GM21528 (cell line): ENCODE measurements around the gene IL24.

Source experiments
- ATAC-seq: cut with Tn5 transposase; IDR thresholded peaks from one replicate; pipeline ENCODE4 v1.9.1; 2021; ENCODE audit warnings: mild to moderate bottlenecking, moderate library complexity; ENCODE audit not compliant: unreplicated experiment, low FRiP score

Gene IL24

DNA sequence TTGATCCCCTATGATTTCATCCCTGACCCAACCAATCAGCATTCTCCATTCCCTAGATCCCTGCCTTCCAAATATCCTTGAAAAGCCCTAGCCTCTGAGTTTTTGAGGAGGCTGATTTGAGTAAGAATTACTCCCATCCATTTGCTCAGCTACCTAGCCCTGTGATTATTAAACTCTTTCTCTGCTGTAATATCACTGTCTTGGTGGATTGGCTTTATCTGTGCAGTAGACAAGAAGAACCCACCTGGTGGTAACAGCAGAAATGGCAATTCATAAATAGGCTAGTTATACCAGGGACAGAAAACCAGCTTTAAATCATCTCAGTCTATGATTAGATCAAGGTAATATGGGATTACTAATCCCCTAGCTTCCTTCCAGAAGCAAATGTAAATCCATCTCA is 18.8 kb upstream of the IL24 start:
- ATAC-seq, result no peak

GRCh38 chr1:206880314-206880713 is 16.9 kb upstream of the IL24 start:
- ATAC-seq, result no peak

GRCh38 chr1:206882555-206882954 is 14.7 kb upstream of the IL24 start:
- no peak for ATAC-seq

DNA sequence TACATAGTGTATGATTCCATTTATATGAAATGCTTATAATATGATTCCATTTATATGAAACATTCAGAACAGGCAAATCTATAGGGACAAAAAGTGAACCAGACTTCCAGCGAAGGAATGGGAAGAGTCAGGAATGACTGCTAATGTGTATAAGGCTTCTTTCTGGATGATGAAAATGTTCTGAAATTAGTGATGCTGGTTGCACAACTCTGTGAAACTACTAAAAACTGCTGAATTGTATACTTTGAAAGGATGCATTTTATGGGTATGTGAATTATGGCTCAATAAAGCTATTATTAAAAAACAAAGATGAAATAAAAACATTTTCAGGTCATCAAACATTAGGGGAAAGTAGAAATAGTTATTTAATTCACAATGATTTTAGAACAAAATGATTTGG is 14.1 kb upstream of the IL24 start:
- no peak for ATAC-seq

DNA sequence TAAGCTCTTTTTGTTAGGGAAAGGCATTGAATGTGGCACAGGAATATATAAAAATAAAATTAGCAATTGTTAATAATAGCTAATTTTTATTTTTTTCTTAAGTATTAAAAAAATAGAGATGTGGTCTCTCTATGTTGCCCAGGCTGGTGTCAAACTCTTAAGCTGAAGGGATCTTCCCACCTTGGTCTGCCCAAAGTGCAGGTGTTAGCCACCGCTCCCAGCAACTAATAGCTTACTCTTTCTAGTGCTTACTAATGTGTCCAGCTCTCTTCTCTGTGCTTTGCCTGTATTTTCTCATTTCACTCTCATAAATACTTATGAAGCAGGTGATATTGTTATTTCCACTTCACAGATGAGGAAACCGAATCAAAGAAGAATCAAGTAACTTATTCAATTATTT is 13.4 kb upstream of the IL24 start:
- ATAC-seq, result no peak

GRCh38 chr1:206885341-206886060 is 11.7 kb upstream of the IL24 start:
- ATAC-seq, result no peak

- ATAC-seq, result no peak
These were observed 10.4 kb upstream of the IL24 start for GRCh38 chr1:206886831-206887230.

DNA sequence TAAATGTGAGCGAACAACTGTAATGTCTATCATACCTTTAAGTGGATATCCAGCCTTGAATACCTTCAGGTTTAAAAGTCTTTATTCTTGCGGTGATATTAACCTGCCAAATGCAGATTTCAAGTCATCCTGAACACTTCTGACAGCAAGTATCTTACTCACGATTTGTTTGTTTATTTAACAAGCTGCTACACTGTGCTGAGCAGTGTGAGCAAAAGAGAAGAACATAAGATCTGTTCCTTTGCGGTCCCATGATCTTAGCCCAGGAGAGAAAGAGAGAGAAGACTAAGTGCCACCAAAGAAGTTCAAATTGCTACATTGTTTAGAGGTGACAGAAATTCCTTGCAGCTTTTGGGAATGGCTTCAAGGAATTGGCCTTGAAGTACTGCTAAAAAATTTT is 9.5 kb upstream of the IL24 start:
- ATAC-seq, result no peak

- ATAC-seq, result no peak
These were observed 6.8 kb upstream of the IL24 start for GRCh38 chr1:206890125-206891060.

DNA sequence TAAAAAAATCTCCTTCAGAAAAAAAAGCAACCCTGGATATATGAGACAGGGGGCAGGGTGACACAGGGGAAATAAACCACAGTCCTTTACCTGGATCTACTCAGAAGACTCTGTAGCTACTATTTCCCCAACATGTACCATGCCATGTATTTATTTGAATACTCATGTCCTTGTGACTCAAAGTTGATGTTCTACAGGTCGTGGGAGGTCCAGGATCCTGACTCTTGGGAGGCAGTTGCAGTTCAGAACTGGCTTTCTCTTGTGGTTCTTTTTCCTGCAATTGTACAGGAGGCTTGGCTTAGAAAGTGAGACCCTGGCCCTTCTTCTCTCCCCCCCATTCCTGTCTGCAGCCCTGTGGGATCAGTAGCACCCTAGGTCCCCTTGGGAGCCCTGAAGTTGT is 5.8 kb upstream of the IL24 start:
- no peak for ATAC-seq

- no peak for ATAC-seq
These were observed 4.8 kb upstream of the IL24 start for GRCh38 chr1:206892351-206892984.

- ATAC-seq, result no peak
These were observed 3.9 kb upstream of the IL24 start for GRCh38 chr1:206893380-206893779.

- no peak for ATAC-seq
These were observed 1.9 kb upstream of the IL24 start for GRCh38 chr1:206895325-206895724.

DNA sequence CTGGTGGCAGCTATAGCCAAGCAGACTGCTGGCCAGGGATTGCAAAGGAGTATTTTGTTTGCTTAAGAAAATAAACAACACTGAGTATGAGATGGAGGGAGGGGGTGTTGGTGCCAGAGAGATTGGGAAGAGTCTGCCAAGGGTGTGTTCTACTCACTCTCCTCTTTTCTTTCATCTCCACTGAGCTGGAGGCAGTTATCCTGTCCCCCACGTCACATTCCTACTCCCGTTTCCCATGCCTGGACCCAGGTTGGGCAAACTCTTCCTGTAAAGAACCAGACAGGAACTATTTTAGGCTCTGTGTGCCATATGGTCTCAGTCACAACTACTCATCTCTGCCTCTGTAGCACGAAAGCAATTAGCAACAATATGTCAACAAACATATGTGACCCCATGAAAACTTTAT is 1.4 kb upstream of the IL24 start:
- ATAC-seq, result no peak

GRCh38 chr1:206896261-206896660 is 982 bp upstream of the IL24 start:
- no peak for ATAC-seq

DNA sequence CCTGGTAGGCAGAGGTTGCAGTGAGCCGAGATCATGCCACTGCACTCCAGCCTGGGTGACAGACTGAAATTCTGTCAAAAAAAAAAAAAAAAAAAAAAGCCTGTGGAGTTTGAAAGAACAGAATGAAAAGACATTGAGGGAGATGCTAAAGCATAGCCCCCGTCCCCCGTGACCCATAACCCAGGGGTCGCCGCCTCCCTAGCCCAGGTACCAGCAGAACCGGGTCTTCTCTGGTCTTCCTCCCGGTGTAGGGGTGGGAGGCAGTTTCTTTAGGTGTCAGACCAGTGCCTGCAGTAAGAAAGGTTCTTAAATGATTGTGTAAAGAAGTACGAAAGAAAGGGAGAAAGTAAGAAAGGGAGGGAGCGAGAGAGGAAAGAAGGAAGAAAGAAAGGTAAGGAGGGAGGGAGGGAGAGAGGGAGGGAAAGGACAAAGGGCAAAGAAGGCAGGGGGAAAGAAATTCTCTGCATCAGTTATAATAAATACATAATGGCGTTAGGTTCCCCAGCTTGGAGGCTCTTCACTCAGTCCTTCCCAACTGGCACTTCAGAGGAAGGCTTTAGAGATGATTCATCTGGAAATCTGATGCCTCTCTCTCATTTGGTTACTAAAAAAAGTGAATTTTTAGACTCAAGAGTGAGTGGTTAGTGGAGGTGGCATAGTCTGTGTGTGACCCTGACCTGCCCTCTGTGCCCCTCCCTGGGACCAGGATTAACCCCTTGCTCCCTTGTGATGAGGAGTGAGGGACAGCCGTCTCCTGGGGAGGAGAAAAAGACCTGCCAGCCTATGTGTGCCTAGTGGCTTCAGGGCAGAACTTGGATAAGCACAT is 1.1 kb downstream of the IL24 start:
- ATAC-seq, result no peak

DNA sequence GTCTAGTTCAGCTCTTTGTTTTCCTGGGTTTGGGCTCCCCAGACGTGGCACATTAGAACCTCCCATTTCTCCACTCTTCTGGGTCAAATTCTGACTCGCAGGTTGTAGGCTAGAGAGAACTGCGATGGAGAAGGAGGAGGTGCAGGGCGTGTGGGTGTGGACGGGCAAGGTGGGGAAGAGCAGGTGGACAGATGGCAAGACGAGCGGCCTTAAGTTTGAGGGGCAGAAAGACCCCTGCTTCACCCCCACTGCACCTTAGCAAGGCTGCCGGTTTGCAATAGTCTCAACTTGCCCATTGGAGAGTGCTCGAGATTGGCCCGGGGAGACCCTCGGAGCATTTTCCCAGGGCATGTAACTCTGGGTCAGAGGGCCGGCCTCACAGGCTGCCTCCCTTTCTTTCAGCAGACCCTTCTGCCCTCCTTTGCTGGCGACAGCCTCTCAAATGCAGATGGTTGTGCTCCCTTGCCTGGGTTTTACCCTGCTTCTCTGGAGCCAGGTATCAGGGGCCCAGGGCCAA is 1.7 kb downstream of the IL24 start:
- ATAC-seq, result no peak

- no peak for ATAC-seq
These were observed 2.5 kb downstream of the IL24 start for GRCh38 chr1:206899717-206900116.

GRCh38 chr1:206900149-206900548 is 2.9 kb downstream of the IL24 start:
- no peak for ATAC-seq

DNA sequence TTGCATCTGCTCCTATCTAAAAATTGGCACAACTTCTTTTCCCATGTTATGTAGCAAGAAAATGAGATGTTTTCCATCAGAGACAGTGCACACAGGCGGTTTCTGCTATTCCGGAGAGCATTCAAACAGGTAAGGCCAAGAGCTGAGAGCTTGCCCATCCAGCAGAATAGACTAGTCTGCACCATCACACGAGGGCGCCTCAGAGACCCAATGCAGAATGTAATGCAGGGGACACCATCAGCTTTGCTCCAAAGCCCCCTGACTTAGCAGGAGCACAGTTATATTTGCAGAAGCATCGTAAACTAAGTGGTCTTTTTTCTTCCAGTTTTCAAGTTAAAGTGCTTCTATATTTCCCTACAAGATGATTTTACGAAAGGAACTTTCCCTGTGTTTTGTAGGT is 4.7 kb downstream of the IL24 start:
- no peak for ATAC-seq
